GM06990 (cell line): ENCODE measurements around the gene OR4X2.
"Not testable (repeated sequence)": the region's sequence is repeated elsewhere in the genome, so short reads cannot be mapped to it uniquely, and the experiment has no call there.

Source experiments
- DNase-seq: peaks from one replicate; pipeline ENCODE4 v3.0.0-alpha.2; 2011; ENCODE audit not compliant: insufficient read length; ENCODE audit errors: extremely low read depth
- H3K27me3 ChIP-seq: replicated peaks from 2 replicates; pipeline ENCODE4 v1.6.0; 2011; ENCODE audit warnings: low read length; ENCODE audit not compliant: control insufficient read depth, insufficient read depth
- H3K36me3 ChIP-seq: 2 replicates; pipeline ENCODE4 v1.5.1; 2011; ENCODE audit warnings: low read length; ENCODE audit not compliant: control insufficient read depth, insufficient read depth
- H3K4me3 ChIP-seq: replicated peaks from 2 replicates; pipeline ENCODE4 v1.5.1; 2011; ENCODE audit warnings: low read depth, mild to moderate bottlenecking, control low read depth, low read length
- TF ChIP-seq, protein P1 (sequence below): IDR thresholded peaks from 2 replicates; pipeline ENCODE4 v1.5.1; 2011; ENCODE audit warnings: low read length, control low read depth, mild to moderate bottlenecking, inconsistent platforms; ENCODE audit not compliant: insufficient read depth, poor library complexity, severe bottlenecking

Gene OR4X2

GRCh38 chr11:48244804-48245203 is at the start of gene OR4X2:
TSS of gene OR4X2 (plus strand) at chr11:48245104. CDS start at chr11:48245104, 0 bp downstream.
- no peak for DNase-seq
- Histone ChIP-seq H3K36me3 (no peaks in the 10 kb centered on the region), H3K27me3 (no peaks in the 10 kb centered on the region), H3K4me3 (no peak within 1 kb of the TSS)
- TF ChIP-seq, protein P1, sequence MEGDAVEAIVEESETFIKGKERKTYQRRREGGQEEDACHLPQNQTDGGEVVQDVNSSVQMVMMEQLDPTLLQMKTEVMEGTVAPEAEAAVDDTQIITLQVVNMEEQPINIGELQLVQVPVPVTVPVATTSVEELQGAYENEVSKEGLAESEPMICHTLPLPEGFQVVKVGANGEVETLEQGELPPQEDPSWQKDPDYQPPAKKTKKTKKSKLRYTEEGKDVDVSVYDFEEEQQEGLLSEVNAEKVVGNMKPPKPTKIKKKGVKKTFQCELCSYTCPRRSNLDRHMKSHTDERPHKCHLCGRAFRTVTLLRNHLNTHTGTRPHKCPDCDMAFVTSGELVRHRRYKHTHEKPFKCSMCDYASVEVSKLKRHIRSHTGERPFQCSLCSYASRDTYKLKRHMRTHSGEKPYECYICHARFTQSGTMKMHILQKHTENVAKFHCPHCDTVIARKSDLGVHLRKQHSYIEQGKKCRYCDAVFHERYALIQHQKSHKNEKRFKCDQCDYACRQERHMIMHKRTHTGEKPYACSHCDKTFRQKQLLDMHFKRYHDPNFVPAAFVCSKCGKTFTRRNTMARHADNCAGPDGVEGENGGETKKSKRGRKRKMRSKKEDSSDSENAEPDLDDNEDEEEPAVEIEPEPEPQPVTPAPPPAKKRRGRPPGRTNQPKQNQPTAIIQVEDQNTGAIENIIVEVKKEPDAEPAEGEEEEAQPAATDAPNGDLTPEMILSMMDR = no peak

- Histone ChIP-seq H3K27me3 (no peaks in the 10 kb centered on the region), H3K36me3 (no peaks in the 10 kb centered on the region)
- TF ChIP-seq, protein P1 = no peak
These were observed 37.0 kb upstream of the OR4X2 start for GRCh38 chr11:48207881-48208280.

DNA sequence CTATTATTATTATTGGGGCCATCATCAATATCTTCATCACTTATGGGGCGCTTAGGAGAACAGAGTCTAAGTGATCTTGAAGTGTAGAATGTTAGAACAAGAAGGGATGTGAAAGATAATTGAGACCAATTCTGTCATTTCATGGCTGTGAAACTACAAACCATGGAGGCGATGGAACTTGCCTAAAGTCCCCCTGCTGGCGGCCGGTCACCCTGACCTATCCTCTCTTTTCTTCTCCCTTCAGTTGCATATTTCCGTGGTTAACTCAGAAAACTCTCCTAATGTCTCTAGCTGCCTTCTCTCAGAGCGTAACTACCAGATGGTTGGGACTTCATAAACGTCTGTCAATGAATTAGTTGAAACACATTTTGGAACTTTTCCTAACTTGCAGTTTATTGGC is 34.9 kb upstream of the OR4X2 start:
- DNase-seq = no peak
- no peaks in the 10 kb centered on the region for H3K27me3 ChIP-seq
- TF ChIP-seq, protein P1 = no peak
- H3K36me3 ChIP-seq = no peaks in the 10 kb centered on the region
- no peak overlapping the region for H3K4me3 ChIP-seq

More at GRCh38 chr11:48207881-48208280, 37.0 kb upstream of the OR4X2 start:
- no peak for DNase-seq
- H3K4me3 ChIP-seq = no peak overlapping the region

GRCh38 chr11:48216510-48216909 is 28.4 kb upstream of the OR4X2 start, which contains the start of gene OR4B1:
TSS of gene OR4B1 (plus strand) at chr11:48216810. CDS start at chr11:48216810, 0 bp downstream.
- TF ChIP-seq, protein P1 = no peak
- no peak for DNase-seq
- no peaks in the 10 kb centered on the region; the same call in 1 of the 2 replicates for H3K27me3 ChIP-seq
- no peaks in the 10 kb centered on the region for H3K36me3 ChIP-seq
- no peak within 1 kb of the TSS for H3K4me3 ChIP-seq

DNA sequence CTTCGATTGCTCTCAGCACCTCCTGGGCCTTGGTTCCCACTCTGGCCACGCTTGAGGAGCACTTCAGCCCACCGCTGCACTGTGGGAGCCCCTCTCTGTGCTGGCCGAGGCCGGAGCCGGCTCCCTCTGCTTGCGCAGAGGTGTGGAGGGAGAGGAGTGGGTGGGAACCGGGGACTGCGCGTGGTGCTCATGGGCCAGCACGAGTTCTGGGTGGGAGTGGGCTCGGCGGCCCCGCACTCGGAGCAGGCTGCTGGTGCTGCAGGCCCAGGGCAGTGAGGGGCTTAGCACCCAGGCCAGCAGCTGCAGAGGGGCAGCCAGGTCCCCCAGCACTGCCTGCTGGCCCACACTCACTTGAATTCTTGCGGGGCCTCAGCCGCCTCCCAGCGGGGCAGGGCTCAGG is 16.1 kb upstream of the OR4X2 start:
- H3K36me3 ChIP-seq = no peaks in the 10 kb centered on the region
- no peak for DNase-seq
- H3K4me3 ChIP-seq = no peak overlapping the region
- H3K27me3 ChIP-seq = no peaks in the 10 kb centered on the region
- TF ChIP-seq, protein P1 = no peak

DNA sequence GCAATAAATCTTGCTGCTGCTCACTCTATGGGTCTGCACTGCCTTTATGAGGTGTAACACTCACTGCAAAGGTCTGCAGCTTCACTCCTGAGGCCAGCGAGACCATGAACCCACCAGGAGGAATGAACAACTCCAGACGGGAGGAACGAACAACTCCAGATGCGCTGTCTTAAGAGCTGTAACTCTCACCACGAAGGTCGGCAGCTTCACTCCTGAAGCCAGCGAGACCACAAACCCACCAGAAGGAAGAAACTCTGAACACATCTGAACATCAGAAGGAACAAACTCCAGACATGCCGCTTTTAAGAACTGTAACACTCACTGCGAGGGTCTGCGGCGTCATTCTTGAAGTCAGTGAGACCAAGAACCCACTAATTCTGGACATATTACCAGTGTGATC is 14.8 kb upstream of the OR4X2 start:
- not testable (repeated sequence) for H3K4me3 ChIP-seq, H3K36me3 ChIP-seq, DNase-seq, H3K27me3 ChIP-seq
